ENCODE results near the gene PATL1. TPM values are rescaled to one million over a fixed set of nuclear protein-coding genes. Genes with fewer than 3 reads are reported as not detected.
A peak's percentile ranks its signal among the peaks of the same experiment; 100 is the strongest.
"Not testable (repeated sequence)": the region's sequence is repeated elsewhere in the genome, so short reads cannot be mapped to it uniquely, and the experiment has no call there.

Gene PATL1
- total RNA-seq, 1 donor from 2014 or later, result 37.4 TPM

DNA sequence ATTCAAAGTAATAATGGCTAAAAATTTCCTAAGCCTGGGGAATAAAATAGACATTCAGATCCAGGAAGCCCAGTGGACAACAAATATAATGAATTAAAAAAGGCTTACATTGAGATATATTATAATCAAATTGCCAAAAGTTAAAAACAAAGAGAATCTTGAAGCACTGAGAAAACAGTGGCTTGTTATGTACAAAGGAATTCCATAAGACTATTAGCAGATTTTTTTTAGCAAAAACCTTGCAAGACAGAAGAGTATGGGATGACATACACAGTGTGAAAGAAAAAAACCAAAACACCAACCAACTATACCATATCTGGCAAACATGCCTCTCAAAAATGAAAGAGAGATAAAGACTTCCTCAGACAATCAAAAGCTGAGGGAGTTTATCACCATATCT is 24.1 kb upstream of the PATL1 start:
- Mint-ChIP-seq H3K36me3 (no peaks in the 10 kb centered on the region), H3K27me3 (no peaks in the 10 kb centered on the region), H3K27ac (no peak overlapping the region), H3K4me3 (no peak overlapping the region), H3K9me3 (no peaks in the 10 kb centered on the region), H3K4me1 (ENCODE audit: unreplicated experiment) (no peaks in the 10 kb centered on the region)
- no peak for DNase-seq (ENCODE audit: extremely low spot score, unreplicated experiment)
- TF ChIP-seq, protein P1, sequence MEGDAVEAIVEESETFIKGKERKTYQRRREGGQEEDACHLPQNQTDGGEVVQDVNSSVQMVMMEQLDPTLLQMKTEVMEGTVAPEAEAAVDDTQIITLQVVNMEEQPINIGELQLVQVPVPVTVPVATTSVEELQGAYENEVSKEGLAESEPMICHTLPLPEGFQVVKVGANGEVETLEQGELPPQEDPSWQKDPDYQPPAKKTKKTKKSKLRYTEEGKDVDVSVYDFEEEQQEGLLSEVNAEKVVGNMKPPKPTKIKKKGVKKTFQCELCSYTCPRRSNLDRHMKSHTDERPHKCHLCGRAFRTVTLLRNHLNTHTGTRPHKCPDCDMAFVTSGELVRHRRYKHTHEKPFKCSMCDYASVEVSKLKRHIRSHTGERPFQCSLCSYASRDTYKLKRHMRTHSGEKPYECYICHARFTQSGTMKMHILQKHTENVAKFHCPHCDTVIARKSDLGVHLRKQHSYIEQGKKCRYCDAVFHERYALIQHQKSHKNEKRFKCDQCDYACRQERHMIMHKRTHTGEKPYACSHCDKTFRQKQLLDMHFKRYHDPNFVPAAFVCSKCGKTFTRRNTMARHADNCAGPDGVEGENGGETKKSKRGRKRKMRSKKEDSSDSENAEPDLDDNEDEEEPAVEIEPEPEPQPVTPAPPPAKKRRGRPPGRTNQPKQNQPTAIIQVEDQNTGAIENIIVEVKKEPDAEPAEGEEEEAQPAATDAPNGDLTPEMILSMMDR (conservative IDR thresholded peaks at IDR 0.05), result no peak

GRCh38 chr11:59691156-59691555 is 22.3 kb upstream of the PATL1 start:
- Mint-ChIP-seq H3K27me3 (peaks cover 2% of the 10 kb centered on the region), H3K9me3 (no peaks in the 10 kb centered on the region), H3K4me1 (ENCODE audit: unreplicated experiment) (no peaks in the 10 kb centered on the region), H3K4me3 (no peak overlapping the region), H3K27ac (no peak overlapping the region), H3K36me3 (no peaks in the 10 kb centered on the region)
- DNase-seq (ENCODE audit: extremely low spot score, unreplicated experiment), result no peak
- TF ChIP-seq, protein P1 (conservative IDR thresholded peaks at IDR 0.05), result no peak

- H3K27ac Mint-ChIP-seq, result no peak overlapping the region
- H3K4me3 Mint-ChIP-seq, result no peak overlapping the region
- TF ChIP-seq, protein P1 (conservative IDR thresholded peaks at IDR 0.05), result no peak
- DNase-seq (ENCODE audit: extremely low spot score, unreplicated experiment), result no peak
- H3K9me3 Mint-ChIP-seq, result no peaks in the 10 kb centered on the region
- no peaks in the 10 kb centered on the region for H3K4me1 Mint-ChIP-seq (ENCODE audit: unreplicated experiment)
- H3K36me3 Mint-ChIP-seq, result no peaks in the 10 kb centered on the region
- H3K27me3 Mint-ChIP-seq, result peaks cover 12% of the 10 kb centered on the region
Observed at GRCh38 chr11:59689015-59689414, 20.2 kb upstream of the PATL1 start.

DNA sequence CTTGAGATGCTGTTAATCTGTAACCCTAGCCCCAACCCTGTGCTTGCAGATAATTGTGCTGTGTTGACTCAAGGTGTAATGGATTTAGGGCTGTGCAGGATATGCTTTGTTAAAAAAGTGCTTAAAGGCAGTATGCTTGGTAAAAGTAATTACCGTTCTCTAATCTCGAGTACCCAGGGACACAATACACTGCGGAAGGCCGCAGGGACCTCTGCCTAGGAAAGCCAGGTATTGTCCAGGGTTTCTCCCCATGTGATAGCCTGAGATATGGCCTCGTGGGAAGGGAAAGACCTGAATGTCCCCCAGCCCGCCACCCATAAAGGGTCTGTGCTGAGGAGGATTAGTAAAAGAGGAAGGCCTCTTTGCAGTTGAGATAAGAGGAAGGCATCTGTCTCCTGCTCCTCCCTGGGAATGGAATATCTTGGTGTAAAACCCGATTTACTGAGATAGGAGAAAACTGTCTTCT is 12.5 kb upstream of the PATL1 start:
- peak overlapping the region; percentile 46 for H3K27ac Mint-ChIP-seq
- H3K9me3 Mint-ChIP-seq, H3K36me3 Mint-ChIP-seq: not testable (repeated sequence)

DNA sequence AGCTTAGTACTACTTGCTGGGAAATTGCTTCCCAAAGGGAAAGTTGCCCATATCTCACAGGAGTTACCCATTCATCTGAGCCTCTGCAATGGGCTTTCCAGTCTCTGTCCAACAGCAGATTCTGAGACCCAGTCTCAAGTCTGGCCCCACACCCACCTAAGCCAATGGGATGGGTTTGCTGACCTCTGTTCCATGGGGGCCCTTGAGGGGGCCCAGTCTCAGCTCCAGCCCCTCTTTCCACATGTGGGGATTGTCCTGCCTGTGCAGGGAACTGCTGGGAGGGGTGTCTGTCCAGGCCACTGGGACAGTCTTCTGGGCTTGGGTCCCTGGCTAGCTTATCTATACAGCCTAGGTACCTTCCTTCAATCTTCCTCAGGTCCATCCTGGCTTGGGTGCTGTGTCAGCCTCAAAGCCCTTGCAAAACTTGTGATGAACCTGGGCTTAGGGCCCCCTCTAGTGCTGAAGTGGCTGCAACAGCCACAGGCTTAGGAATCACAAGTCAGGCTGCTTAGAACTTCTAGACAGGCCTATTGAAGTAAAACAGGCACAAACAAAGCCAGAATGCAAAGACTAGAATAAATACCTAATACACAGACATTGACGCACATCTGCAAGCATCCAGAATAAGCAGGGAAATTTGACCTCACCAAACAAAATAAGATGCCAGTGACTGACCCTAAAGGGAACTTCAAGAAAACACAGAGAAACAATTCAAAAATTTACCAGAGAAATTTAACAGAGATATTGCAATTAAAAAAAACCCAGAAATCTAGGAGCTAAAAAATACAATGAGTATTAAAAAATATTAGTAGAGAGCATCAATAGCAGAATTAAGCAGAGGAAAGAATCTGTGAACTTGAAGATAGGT is 11.7 kb upstream of the PATL1 start:
- Mint-ChIP-seq H3K27me3 (peaks cover 6% of the 10 kb centered on the region), H3K4me3 (peak overlapping the region; percentile 35), H3K9me3 (no peaks in the 10 kb centered on the region), H3K4me1 (ENCODE audit: unreplicated experiment) (peaks cover 6% of the 10 kb centered on the region), H3K36me3 (no peaks in the 10 kb centered on the region), H3K27ac (peak overlapping the region; percentile 10)
- DNase-seq (ENCODE audit: extremely low spot score, unreplicated experiment), result no peak
- TF ChIP-seq, protein P1 (conservative IDR thresholded peaks at IDR 0.05), result peak; percentile 81

More for the DNA sequence above, 12.5 kb upstream of the PATL1 start:
- peaks cover 12% of the 10 kb centered on the region for H3K27me3 Mint-ChIP-seq
- not testable (repeated sequence) for H3K4me1 Mint-ChIP-seq (ENCODE audit: unreplicated experiment); DNase-seq (ENCODE audit: extremely low spot score, unreplicated experiment); H3K4me3 Mint-ChIP-seq

GRCh38 chr11:59679347-59679746 is 10.5 kb upstream of the PATL1 start:
- H3K36me3 Mint-ChIP-seq, result no peaks in the 10 kb centered on the region
- no peak for DNase-seq (ENCODE audit: extremely low spot score, unreplicated experiment)
- TF ChIP-seq, protein P1 (conservative IDR thresholded peaks at IDR 0.05), result no peak
- no peak overlapping the region for H3K27ac Mint-ChIP-seq
- no peaks in the 10 kb centered on the region for H3K9me3 Mint-ChIP-seq
- peaks cover 7% of the 10 kb centered on the region for H3K27me3 Mint-ChIP-seq
- H3K4me1 Mint-ChIP-seq (ENCODE audit: unreplicated experiment), result peaks cover 6% of the 10 kb centered on the region
- H3K4me3 Mint-ChIP-seq, result no peak overlapping the region

Data from type B pancreatic cell (in vitro differentiated cells).